Esophagus squamous epithelium (tissue), 4 donors: ENCODE measurements around the gene ABCA5.

ENCODE experiments used
- POLR2A ChIP-seq, 4 donors: fragments of 450-650 bp; IDR thresholded peaks; one replicate each; pipeline ENCODE4 v1.6.1; 2017; ENCODE audit warnings: antibody characterized with exemption in 4 of 4, mild to moderate bottlenecking in 4 of 4, moderate library complexity in 3 of 4
- TF ChIP-seq, protein P1 (sequence below), 6 experiments: fragments of 450-650 bp in 4 of 6; fragments of 200-600 bp in 2 of 6; sonication (generic) in 2 of 6; IDR thresholded peaks; one replicate each; pipeline ENCODE4 v1.5.1; 2016 to 2019; ENCODE audit warnings: antibody characterized with exemption in 6 of 6, mild to moderate bottlenecking in 4 of 6, moderate library complexity in 4 of 6

DNA sequence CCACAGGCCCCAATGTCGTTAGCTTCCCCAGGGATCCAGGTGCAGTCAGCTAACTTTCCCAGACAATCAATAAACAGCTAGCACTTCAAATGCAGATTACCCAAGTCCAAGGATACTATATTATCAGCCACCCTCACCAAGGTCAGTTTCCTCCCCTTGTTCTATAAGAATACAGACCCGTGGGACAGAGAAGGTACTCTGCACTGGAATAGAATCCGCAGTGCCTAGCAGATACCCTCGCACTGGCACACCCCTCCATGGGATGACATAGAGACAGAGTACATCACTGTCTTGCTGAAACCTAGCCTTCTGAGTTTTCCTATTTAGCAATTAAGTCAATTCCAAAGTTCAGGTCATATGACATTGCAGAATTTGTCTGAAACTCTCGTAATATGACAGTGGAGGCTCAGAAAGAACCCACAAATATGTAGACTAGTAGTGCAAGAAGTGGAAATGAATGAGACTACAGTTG is 58.4 kb downstream of the ABCA5 start:
- TF ChIP-seq POLR2A (IDR thresholded peaks at IDR 0.05), result no peak
- TF ChIP-seq, protein P1, sequence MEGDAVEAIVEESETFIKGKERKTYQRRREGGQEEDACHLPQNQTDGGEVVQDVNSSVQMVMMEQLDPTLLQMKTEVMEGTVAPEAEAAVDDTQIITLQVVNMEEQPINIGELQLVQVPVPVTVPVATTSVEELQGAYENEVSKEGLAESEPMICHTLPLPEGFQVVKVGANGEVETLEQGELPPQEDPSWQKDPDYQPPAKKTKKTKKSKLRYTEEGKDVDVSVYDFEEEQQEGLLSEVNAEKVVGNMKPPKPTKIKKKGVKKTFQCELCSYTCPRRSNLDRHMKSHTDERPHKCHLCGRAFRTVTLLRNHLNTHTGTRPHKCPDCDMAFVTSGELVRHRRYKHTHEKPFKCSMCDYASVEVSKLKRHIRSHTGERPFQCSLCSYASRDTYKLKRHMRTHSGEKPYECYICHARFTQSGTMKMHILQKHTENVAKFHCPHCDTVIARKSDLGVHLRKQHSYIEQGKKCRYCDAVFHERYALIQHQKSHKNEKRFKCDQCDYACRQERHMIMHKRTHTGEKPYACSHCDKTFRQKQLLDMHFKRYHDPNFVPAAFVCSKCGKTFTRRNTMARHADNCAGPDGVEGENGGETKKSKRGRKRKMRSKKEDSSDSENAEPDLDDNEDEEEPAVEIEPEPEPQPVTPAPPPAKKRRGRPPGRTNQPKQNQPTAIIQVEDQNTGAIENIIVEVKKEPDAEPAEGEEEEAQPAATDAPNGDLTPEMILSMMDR (IDR thresholded peaks at IDR 0.05), result no peak
